Thoracic aorta (tissue), 2 donors: ENCODE measurements around the gene KASH5. TPM values are rescaled to one million over a fixed set of nuclear protein-coding genes. Genes with fewer than 3 reads are reported as not detected.

Experiments used
- ATAC-seq: fragments of 150-250 bp; one replicate; pipeline ENCODE4 v1.8.0; 2017; ENCODE audit warnings: low read depth; ENCODE audit not compliant: insufficient number of reproducible peaks, low FRiP score
- DNase-seq: peaks from one replicate; pipeline ENCODE4 v3.0.0-alpha.2; 2020; ENCODE audit warnings: low spot score
- H3K27ac ChIP-seq, 2 donors: fragments of 200-600 bp; sonication (generic); 1 replicate in 1 of 2; 2 replicates in 1 of 2; pipeline ENCODE4 v1.5.1; 2016; ENCODE audit warnings: mild to moderate bottlenecking in 2 of 2, moderate library complexity in 2 of 2
- H3K27me3 ChIP-seq: fragments of 200-600 bp; sonication (generic); replicated peaks from 2 replicates; pipeline ENCODE4 v1.6.0; 2016; ENCODE audit warnings: mild to moderate bottlenecking; ENCODE audit not compliant: insufficient read depth
- H3K36me3 ChIP-seq: fragments of 200-600 bp; sonication (generic); one replicate; pipeline ENCODE4 v1.5.1; 2016
- H3K4me1 ChIP-seq, 2 donors: fragments of 200-600 bp; sonication (generic); 1 replicate in 1 of 2; 2 replicates in 1 of 2; pipeline versions ENCODE4 v1.5.1 to v1.6.0; 2016; ENCODE audit warnings: low read depth in 2 of 2, mild to moderate bottlenecking in 1 of 2; ENCODE audit not compliant: control insufficient read depth in 1 of 2
- H3K4me3 ChIP-seq: fragments of 200-600 bp; sonication (generic); 2 replicates; pipeline ENCODE4 v1.5.1; 2016; ENCODE audit warnings: mild to moderate bottlenecking
- H3K9me3 ChIP-seq: fragments of 200-600 bp; sonication (generic); 2 replicates; pipeline ENCODE4 v1.5.1; 2016
- total RNA-seq, 2 donors: library from RNA; depleted of rRNA; stranded (reverse); fragments of >200 nt; gene quantifications; one replicate each; pipeline versions ENCODE4 v1.1.0 to v1.2.3, GENCODE V29; 2016
- TF ChIP-seq, protein P1 (sequence below): fragments of 200-600 bp; sonication (generic); IDR thresholded peaks from one replicate; pipeline ENCODE4 v1.5.1; 2019; ENCODE audit warnings: antibody characterized with exemption

Gene KASH5
- total RNA-seq, 2 donors from 2014 or later = not detected

DNA sequence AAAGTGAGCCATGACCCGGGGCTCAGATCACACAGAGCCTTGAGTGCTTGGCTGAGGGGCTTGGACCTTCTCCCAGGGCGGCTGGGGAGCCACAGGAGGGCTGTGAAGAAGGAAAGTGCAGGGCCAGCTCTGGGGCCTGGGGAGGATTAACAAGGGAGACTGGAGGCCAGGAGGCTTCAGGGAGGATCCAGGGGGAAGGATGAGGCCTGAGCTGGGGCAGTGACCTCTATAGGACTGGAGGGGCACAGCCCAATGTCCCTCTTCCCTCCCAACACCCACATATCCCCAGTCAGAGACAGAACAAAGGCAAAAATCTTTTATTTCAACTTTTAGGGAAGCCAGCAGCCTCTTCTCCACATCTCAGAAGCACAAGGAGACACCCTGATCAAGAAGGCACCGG is 57.9 kb downstream of the KASH5 start:
- H3K4me1 ChIP-seq = peaks cover 8 to 12% of the 10 kb centered on the region in 2 donors

DNA sequence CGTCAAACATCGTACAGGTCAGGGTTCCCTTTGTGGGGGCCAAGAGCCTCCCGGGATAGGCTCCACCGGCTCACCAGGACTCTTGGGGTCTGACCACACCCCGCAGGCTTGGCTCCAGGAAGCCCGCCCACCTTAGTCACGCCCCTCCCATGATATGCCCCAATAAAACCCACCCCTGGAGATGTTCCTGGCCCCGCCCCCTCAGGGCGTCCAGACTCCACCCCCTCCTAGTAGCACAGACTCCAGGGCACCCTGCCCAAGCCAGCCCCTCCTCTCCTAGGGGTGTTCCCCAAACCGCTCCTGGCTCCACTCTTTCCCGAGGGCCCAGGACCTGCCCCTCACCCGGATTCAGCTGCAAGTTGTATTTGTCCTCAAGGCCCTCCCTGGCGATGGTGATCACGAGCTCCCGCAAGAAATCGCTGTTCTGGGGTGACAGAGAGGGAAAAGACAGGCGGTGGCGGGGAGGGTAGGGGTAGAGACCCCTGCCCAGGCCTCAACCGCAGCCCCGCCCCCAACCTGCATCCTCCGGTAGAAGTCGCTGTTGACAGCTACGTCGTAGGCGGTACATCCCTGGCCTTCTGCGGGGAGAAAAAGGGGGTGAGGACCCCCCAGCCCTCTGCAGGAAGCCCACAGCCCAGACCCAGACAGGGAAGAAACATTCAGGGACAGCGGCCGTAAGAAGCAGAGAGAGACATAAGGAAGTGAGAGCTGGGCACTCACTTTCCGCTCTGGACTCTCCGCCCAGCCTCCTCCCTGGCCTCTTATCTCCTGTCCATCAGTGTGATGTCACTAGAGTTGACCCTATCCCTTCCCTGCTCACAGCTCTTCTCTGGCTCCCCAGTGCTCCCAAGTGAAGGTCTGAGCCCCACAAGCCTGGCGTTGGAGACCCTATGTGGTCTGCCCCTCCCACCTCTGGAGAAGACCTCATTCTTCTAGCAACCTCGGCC is 59.7 kb downstream of the KASH5 start:
- TF ChIP-seq, protein P1, sequence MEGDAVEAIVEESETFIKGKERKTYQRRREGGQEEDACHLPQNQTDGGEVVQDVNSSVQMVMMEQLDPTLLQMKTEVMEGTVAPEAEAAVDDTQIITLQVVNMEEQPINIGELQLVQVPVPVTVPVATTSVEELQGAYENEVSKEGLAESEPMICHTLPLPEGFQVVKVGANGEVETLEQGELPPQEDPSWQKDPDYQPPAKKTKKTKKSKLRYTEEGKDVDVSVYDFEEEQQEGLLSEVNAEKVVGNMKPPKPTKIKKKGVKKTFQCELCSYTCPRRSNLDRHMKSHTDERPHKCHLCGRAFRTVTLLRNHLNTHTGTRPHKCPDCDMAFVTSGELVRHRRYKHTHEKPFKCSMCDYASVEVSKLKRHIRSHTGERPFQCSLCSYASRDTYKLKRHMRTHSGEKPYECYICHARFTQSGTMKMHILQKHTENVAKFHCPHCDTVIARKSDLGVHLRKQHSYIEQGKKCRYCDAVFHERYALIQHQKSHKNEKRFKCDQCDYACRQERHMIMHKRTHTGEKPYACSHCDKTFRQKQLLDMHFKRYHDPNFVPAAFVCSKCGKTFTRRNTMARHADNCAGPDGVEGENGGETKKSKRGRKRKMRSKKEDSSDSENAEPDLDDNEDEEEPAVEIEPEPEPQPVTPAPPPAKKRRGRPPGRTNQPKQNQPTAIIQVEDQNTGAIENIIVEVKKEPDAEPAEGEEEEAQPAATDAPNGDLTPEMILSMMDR = no peak
- no peak overlapping the region for H3K4me3 ChIP-seq
- H3K36me3 ChIP-seq = no peaks in the 10 kb centered on the region
- H3K27ac ChIP-seq = no peak overlapping the region
- H3K4me1 ChIP-seq = peaks cover 0 to 3% of the 10 kb centered on the region in 2 donors
- H3K9me3 ChIP-seq = no peaks in the 10 kb centered on the region
- H3K27me3 ChIP-seq = no peaks in the 10 kb centered on the region
- DNase-seq = no peak
- no peak for ATAC-seq

More for the DNA sequence above, 57.9 kb downstream of the KASH5 start:
- ATAC-seq (no peak), DNase-seq (no peak)
- Histone ChIP-seq H3K27ac (no peak overlapping the region), H3K9me3 (no peaks in the 10 kb centered on the region), H3K27me3 (no peaks in the 10 kb centered on the region), H3K36me3 (no peaks in the 10 kb centered on the region), H3K4me3 (no peak overlapping the region)
- TF ChIP-seq, protein P1 = no peak

DNA sequence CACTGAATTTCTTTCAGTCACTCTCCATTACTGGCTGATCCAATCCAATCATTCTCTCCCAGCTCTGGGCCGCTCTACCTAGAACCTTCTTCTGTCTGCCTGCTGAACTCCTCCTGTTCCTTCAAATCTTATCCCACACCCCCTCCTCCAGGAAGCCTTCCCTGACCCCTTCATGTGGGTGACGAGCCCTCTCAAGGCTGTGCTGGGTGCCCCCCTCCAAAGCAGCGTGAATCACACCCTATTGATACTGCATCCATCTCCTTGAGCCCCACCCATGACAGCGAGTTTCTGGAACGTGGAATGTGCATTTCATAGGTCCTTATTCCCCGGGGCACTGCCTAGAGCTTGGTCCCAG is 60.4 kb downstream of the KASH5 start:
- no peaks in the 10 kb centered on the region for H3K36me3 ChIP-seq
- H3K9me3 ChIP-seq = no peaks in the 10 kb centered on the region
- no peak overlapping the region for H3K4me3 ChIP-seq
- no peak overlapping the region for H3K27ac ChIP-seq
- TF ChIP-seq, protein P1 = no peak
- H3K4me1 ChIP-seq = peaks cover 0 to 3% of the 10 kb centered on the region in 2 donors
- DNase-seq (no peak), ATAC-seq (no peak)
- no peaks in the 10 kb centered on the region for H3K27me3 ChIP-seq

DNA sequence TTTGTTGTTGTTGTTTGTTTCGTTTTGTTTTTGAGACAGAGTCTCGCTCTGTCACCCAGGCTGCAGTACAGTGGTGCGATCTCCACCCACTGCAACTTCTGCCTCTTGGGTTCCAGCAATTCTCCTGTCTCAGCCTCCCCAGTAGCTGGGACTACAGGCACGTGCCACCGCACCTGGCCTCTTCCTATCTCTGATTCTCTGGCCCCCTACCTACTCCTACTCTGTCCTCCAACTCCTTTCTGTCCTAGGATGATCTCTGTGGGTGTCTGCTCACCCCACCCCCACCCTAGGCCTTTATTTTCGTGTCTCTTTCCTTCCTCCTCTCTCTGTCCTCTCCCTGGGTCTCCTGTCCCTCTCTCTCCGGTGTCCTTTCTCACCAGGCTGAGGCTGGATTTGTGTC is 62.4 kb downstream of the KASH5 start:
- no peak overlapping the region for H3K27ac ChIP-seq

More for the DNA sequence above, 62.4 kb downstream of the KASH5 start:
- Histone ChIP-seq H3K4me3 (peak overlapping the region; percentile 73), H3K4me1 (peaks cover 8 to 9% of the 10 kb centered on the region in 2 donors), H3K27me3 (no peaks in the 10 kb centered on the region), H3K36me3 (no peaks in the 10 kb centered on the region), H3K9me3 (no peaks in the 10 kb centered on the region)
- TF ChIP-seq, protein P1 = no peak
- DNase-seq = no peak
- no peak for ATAC-seq
